ENCODE data around the gene NRIP3. TPM values are rescaled to one million over a fixed set of nuclear protein-coding genes. Genes with fewer than 3 reads are reported as not detected.

Gene NRIP3
- total RNA-seq, 2 donors from 2014 or later = 0.95 to 1.2 TPM

DNA sequence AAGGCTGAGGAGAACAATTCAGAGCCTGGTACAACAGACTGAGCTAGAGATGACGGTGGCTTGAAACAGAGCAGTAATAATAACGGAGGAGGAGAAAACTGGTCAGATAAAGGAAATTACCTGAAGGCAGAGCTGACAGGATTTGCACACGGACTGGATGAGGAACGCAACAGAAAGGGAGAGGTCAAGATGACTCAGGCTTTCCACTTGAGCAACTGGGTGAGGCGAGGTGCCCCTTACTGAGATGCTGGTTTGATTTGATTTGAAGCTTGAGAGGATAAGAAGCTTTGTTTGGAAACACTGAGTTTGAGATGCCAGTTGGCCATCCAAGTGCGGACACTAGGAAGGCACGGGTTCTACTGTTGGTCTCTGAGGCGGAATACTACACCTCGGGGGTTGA is 35.4 kb upstream of the NRIP3 start:
- TF ChIP-seq, protein P1, sequence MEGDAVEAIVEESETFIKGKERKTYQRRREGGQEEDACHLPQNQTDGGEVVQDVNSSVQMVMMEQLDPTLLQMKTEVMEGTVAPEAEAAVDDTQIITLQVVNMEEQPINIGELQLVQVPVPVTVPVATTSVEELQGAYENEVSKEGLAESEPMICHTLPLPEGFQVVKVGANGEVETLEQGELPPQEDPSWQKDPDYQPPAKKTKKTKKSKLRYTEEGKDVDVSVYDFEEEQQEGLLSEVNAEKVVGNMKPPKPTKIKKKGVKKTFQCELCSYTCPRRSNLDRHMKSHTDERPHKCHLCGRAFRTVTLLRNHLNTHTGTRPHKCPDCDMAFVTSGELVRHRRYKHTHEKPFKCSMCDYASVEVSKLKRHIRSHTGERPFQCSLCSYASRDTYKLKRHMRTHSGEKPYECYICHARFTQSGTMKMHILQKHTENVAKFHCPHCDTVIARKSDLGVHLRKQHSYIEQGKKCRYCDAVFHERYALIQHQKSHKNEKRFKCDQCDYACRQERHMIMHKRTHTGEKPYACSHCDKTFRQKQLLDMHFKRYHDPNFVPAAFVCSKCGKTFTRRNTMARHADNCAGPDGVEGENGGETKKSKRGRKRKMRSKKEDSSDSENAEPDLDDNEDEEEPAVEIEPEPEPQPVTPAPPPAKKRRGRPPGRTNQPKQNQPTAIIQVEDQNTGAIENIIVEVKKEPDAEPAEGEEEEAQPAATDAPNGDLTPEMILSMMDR (conservative IDR thresholded peaks at IDR 0.05) = no peak
- Mint-ChIP-seq H3K4me3 (no peak overlapping the region), H3K36me3 (ENCODE audit: low read depth) (no peaks in the 10 kb centered on the region), H3K4me1 (peaks cover 6% of the 10 kb centered on the region), H3K27me3 (ENCODE audit: insufficient read depth) (no peaks in the 10 kb centered on the region), H3K27ac (no peak overlapping the region), H3K9me3 (no peaks in the 10 kb centered on the region)
- H3K4me1 ChIP-seq (ENCODE audit: control insufficient read depth, insufficient read depth, low read length) = no peaks in the 10 kb centered on the region
- no peak overlapping the region for H3K27ac ChIP-seq (ENCODE audit: low read depth, low read length)
- H3K36me3 ChIP-seq (ENCODE audit: control insufficient read depth, insufficient read depth, low read length) = no peaks in the 10 kb centered on the region
- H3K27me3 ChIP-seq (ENCODE audit: control insufficient read depth, insufficient read depth, low read length, poor library complexity, severe bottlenecking) = peaks cover 7% of the 10 kb centered on the region
- 91 to 97% methylated on average over 9 of the region's 9 CpGs for WGBS, 2 experiments (ENCODE audit: insufficient coverage in 1 of 2, insufficient read length in 1 of 2)
- DNase-seq = no peak
- H3K9me3 ChIP-seq (ENCODE audit: control insufficient read depth, low read length) = no peaks in the 10 kb centered on the region
- H3K9ac ChIP-seq (ENCODE audit: extremely low read depth, low read length, poor library complexity, severe bottlenecking) = no peak overlapping the region
- no peak overlapping the region for H3K4me3 ChIP-seq (ENCODE audit: low read length)

- H3K9me3 Mint-ChIP-seq = no peaks in the 10 kb centered on the region
- WGBS, 2 experiments (ENCODE audit: insufficient coverage in 1 of 2, insufficient read length in 1 of 2) = 87 to 95% methylated on average over 2 to 3 of the region's 3 CpGs
- TF ChIP-seq, protein P1 (conservative IDR thresholded peaks at IDR 0.05) = no peak
- no peak overlapping the region for H3K27ac Mint-ChIP-seq
- no peaks in the 10 kb centered on the region for H3K27me3 Mint-ChIP-seq (ENCODE audit: insufficient read depth)
- no peak for DNase-seq
- no peaks in the 10 kb centered on the region for H3K9me3 ChIP-seq (ENCODE audit: control insufficient read depth, low read length)
- H3K27me3 ChIP-seq (ENCODE audit: control insufficient read depth, insufficient read depth, low read length, poor library complexity, severe bottlenecking) = peaks cover 7% of the 10 kb centered on the region
- H3K36me3 ChIP-seq (ENCODE audit: control insufficient read depth, insufficient read depth, low read length) = no peaks in the 10 kb centered on the region
- no peaks in the 10 kb centered on the region for H3K4me1 ChIP-seq (ENCODE audit: control insufficient read depth, insufficient read depth, low read length)
- H3K4me3 Mint-ChIP-seq = no peak overlapping the region
- peaks cover 6% of the 10 kb centered on the region for H3K4me1 Mint-ChIP-seq
- no peak overlapping the region for H3K4me3 ChIP-seq (ENCODE audit: low read length)
- H3K36me3 Mint-ChIP-seq (ENCODE audit: low read depth) = no peaks in the 10 kb centered on the region
- H3K27ac ChIP-seq (ENCODE audit: low read depth, low read length) = no peak overlapping the region
- H3K9ac ChIP-seq (ENCODE audit: extremely low read depth, low read length, poor library complexity, severe bottlenecking) = no peak overlapping the region
These were observed 34.7 kb upstream of the NRIP3 start for GRCh38 chr11:9038541-9038940.

- H3K4me3 Mint-ChIP-seq = no peak overlapping the region
- H3K9me3 ChIP-seq (ENCODE audit: control insufficient read depth, low read length) = no peaks in the 10 kb centered on the region
- H3K36me3 ChIP-seq (ENCODE audit: control insufficient read depth, insufficient read depth, low read length) = no peaks in the 10 kb centered on the region
- H3K4me1 ChIP-seq (ENCODE audit: control insufficient read depth, insufficient read depth, low read length) = no peaks in the 10 kb centered on the region
- TF ChIP-seq, protein P1 (conservative IDR thresholded peaks at IDR 0.05) = no peak
- peaks cover 6% of the 10 kb centered on the region for H3K4me1 Mint-ChIP-seq
- no peak for DNase-seq
- no peak overlapping the region for H3K4me3 ChIP-seq (ENCODE audit: low read length)
- H3K36me3 Mint-ChIP-seq (ENCODE audit: low read depth) = no peaks in the 10 kb centered on the region
- no peaks in the 10 kb centered on the region for H3K27me3 Mint-ChIP-seq (ENCODE audit: insufficient read depth)
- WGBS, 2 experiments (ENCODE audit: insufficient coverage in 1 of 2, insufficient read length in 1 of 2) = 88 to 94% methylated on average over 1 of the region's 1 CpG
- H3K27ac ChIP-seq (ENCODE audit: low read depth, low read length) = no peak overlapping the region
- H3K27me3 ChIP-seq (ENCODE audit: control insufficient read depth, insufficient read depth, low read length, poor library complexity, severe bottlenecking) = peaks cover 7% of the 10 kb centered on the region
- no peak overlapping the region for H3K27ac Mint-ChIP-seq
- no peaks in the 10 kb centered on the region for H3K9me3 Mint-ChIP-seq
- H3K9ac ChIP-seq (ENCODE audit: extremely low read depth, low read length, poor library complexity, severe bottlenecking) = no peak overlapping the region
These were observed 34.2 kb upstream of the NRIP3 start for GRCh38 chr11:9037963-9038362.
